Measurements from ENCODE around the gene KRTAP20-3. TPM values are rescaled to one million over a fixed set of nuclear protein-coding genes. Genes with fewer than 3 reads are reported as not detected.

KRTAP20-3 gene
- total RNA-seq, 2 donors from 2014 or later, result not detected

- H3K36me3 ChIP-seq, result no peaks in the 10 kb centered on the region
- 73% methylated on average over 2 of the region's 2 CpGs for WGBS
- no peak for DNase-seq (ENCODE audit: low spot score)
- no peak within 1 kb of the TSS for H3K4me3 ChIP-seq
- H3K4me1 ChIP-seq (replicated peaks), result no peaks in the 10 kb centered on the region
- no peaks in the 10 kb centered on the region for H3K9me3 ChIP-seq
- intact Hi-C loops (cut with DNase I), result no loop called here
- no peaks in the 10 kb centered on the region for H3K27me3 ChIP-seq (replicated peaks; ENCODE audit: insufficient read depth)
- no peak within 1 kb of the TSS for H3K27ac ChIP-seq
- TF ChIP-seq POLR2AphosphoS5 (IDR thresholded peaks at IDR 0.05) (no peak), CTCF (IDR thresholded peaks at IDR 0.05) (no peak), POLR2A (IDR thresholded peaks at IDR 0.05) (no peak)
Measured at GRCh38 chr21:30613836-30614235, 28.8 kb upstream of the KRTAP20-3 start, which contains the start of gene KRTAP6-1. TSS of gene KRTAP6-1 (minus strand) at chr21:30613930. CDS start at chr21:30613904, 26 bp downstream.

- Histone ChIP-seq H3K27ac (no peak overlapping the region), H3K4me3 (no peak overlapping the region), H3K4me1 (replicated peaks) (no peaks in the 10 kb centered on the region), H3K27me3 (replicated peaks; ENCODE audit: insufficient read depth) (no peaks in the 10 kb centered on the region), H3K36me3 (no peaks in the 10 kb centered on the region), H3K9me3 (no peaks in the 10 kb centered on the region)
- intact Hi-C loops (cut with DNase I), result no loop called here
- DNase-seq (ENCODE audit: low spot score), result no peak
- no peak for TF ChIP-seq POLR2A (IDR thresholded peaks at IDR 0.05)
- TF ChIP-seq POLR2AphosphoS5 (IDR thresholded peaks at IDR 0.05), result no peak
- TF ChIP-seq CTCF (IDR thresholded peaks at IDR 0.05), result no peak
Measured at GRCh38 chr21:30615199-30615598, 27.5 kb upstream of the KRTAP20-3 start.

GRCh38 chr21:30616125-30616524 is 26.5 kb upstream of the KRTAP20-3 start, which contains the start of gene KRTAP20-1:
TSS of gene KRTAP20-1 (plus strand) at chr21:30616425. CDS start at chr21:30616455, 30 bp downstream.
- 95% methylated on average over 2 of the region's 2 CpGs for WGBS
- intact Hi-C loops (cut with DNase I), result no loop called here
- Histone ChIP-seq H3K4me1 (replicated peaks) (no peaks in the 10 kb centered on the region), H3K27ac (no peak within 1 kb of the TSS), H3K9me3 (no peaks in the 10 kb centered on the region), H3K4me3 (no peak within 1 kb of the TSS), H3K27me3 (replicated peaks; ENCODE audit: insufficient read depth) (no peaks in the 10 kb centered on the region), H3K36me3 (no peaks in the 10 kb centered on the region)
- no peak for DNase-seq (ENCODE audit: low spot score)
- TF ChIP-seq POLR2A (IDR thresholded peaks at IDR 0.05) (no peak), CTCF (IDR thresholded peaks at IDR 0.05) (no peak), POLR2AphosphoS5 (IDR thresholded peaks at IDR 0.05) (no peak)

DNA sequence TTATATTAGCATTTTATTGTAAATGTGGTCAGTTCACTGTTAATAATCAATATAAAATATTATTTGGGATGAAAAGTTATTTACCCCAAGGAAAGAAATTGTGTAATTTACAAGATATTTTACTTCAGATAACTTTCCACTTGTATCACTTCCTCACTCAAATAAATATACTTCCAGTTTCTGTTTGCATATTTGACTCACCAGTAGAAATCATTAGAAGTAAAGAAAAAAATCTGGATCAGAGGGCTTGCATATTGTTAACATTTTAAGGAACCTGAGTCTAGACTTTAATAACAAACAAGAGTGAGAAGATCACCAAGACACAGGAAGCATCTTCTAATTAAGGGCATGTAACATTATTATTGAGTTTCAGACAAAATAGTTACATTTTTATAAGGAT is 22.6 kb upstream of the KRTAP20-3 start:
- H3K9me3 ChIP-seq, result no peaks in the 10 kb centered on the region
- TF ChIP-seq POLR2A (IDR thresholded peaks at IDR 0.05), result no peak
- no peaks in the 10 kb centered on the region for H3K36me3 ChIP-seq
- no peaks in the 10 kb centered on the region for H3K4me1 ChIP-seq (replicated peaks)
- intact Hi-C loops (cut with DNase I), result no loop called here
- no peaks in the 10 kb centered on the region for H3K27me3 ChIP-seq (replicated peaks; ENCODE audit: insufficient read depth)
- H3K27ac ChIP-seq, result no peak overlapping the region
- H3K4me3 ChIP-seq, result no peak overlapping the region
- DNase-seq (ENCODE audit: low spot score), result no peak

- intact Hi-C loops (cut with DNase I), result no loop called here
- 70% methylated on average over 3 of the region's 3 CpGs for WGBS
Measured at GRCh38 chr21:30620522-30620921, 22.1 kb upstream of the KRTAP20-3 start, which contains the start of gene KRTAP20-4. TSS of gene KRTAP20-4 (plus strand) at chr21:30620627.

More at GRCh38 chr21:30620522-30620921, 22.1 kb upstream of the KRTAP20-3 start, which contains the start of gene KRTAP20-4:
- H3K9me3 ChIP-seq, result no peaks in the 10 kb centered on the region
- no peak within 1 kb of the TSS for H3K4me3 ChIP-seq
- H3K27ac ChIP-seq, result no peak within 1 kb of the TSS
- H3K27me3 ChIP-seq (replicated peaks; ENCODE audit: insufficient read depth), result no peaks in the 10 kb centered on the region
- no peak for DNase-seq (ENCODE audit: low spot score)
- H3K36me3 ChIP-seq, result no peaks in the 10 kb centered on the region
- H3K4me1 ChIP-seq (replicated peaks), result no peaks in the 10 kb centered on the region
- TF ChIP-seq CTCF (IDR thresholded peaks at IDR 0.05), result no peak
- no peak for TF ChIP-seq POLR2AphosphoS5 (IDR thresholded peaks at IDR 0.05)
- TF ChIP-seq POLR2A (IDR thresholded peaks at IDR 0.05), result no peak
